Astrocyte of the cerebellum (primary cell): ENCODE results near the gene C1orf50.

Source experiments
- DNase-seq: peaks from one replicate; pipeline ENCODE4 v3.0.0-alpha.2; 2011; ENCODE audit warnings: low read depth
- H3K4me3 ChIP-seq: 2 replicates; pipeline ENCODE4 v1.5.1; 2011; ENCODE audit warnings: mild to moderate bottlenecking, low read depth, low read length, moderate library complexity
- CTCF ChIP-seq: IDR thresholded peaks from 2 replicates; pipeline ENCODE4 v1.5.1; 2012; ENCODE audit warnings: low read length, low read depth, moderate library complexity, mild to moderate bottlenecking; ENCODE audit errors: missing control alignments
- in situ Hi-C: cut with HindIII; loops from 2 replicates; pipeline ENCODE4 v1.10.0; 2017; ENCODE audit warnings: low sequenced_read_pairs

The C1orf50 gene

DNA sequence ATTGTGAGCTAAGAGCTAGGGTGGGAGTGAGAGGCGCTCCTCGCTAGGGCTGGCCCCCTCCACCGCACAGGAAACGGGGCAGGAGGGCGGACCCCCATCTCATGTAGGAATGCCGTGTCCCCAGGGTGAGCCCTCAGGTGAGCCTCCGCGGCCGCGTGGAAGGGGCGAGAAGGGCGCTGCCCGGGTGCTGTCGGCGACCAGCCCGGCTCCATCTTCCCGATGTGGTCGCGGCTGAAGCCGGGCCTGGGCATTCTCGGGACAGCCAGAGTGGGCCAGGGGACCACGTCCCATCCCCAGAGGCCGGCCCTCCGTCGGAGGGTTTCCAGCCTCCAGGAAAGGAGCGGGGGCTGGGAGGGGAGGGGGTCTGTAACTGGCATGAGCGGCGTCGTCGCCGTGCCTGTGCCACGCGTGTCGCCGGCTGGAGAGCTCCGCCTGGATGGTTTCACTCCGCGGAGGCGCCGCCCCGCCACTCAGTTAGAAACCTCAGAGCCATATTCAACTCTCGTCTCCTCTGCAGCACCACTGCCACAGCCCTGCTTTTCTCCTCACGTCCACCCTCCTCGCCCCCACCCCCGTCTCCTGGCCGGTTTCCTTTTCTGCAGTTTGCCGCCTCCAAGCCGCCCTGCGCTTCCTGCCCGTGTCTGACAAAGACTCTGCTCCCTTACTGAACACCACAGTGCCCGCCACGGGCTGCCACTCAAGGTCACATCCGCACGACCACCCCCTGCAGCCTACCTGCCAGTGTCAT is 18.1 kb downstream of the C1orf50 start, which contains the start of gene TMEM269:
Gene TMEM269, plus strand, starts transcription at position 46 of the 748 bp plus-strand sequence. CDS start 4,903 bp downstream, outside the sequence.
- H3K4me3 ChIP-seq = peak within 1 kb of the TSS; percentile 36
- DNase-seq = no peak
- TF ChIP-seq CTCF = no peak
- in situ Hi-C loops = no loop called here

- in situ Hi-C loops = no loop called here
- TF ChIP-seq CTCF = no peak
- no peak overlapping the region for H3K4me3 ChIP-seq
- no peak for DNase-seq
Observed at GRCh38 chr1:42786097-42786496, 19.0 kb downstream of the C1orf50 start.

GRCh38 chr1:42788021-42788420 is 21.0 kb downstream of the C1orf50 start:
- no peak for TF ChIP-seq CTCF
- in situ Hi-C loops = no loop called here
- DNase-seq = no peak
- no peak overlapping the region for H3K4me3 ChIP-seq

DNA sequence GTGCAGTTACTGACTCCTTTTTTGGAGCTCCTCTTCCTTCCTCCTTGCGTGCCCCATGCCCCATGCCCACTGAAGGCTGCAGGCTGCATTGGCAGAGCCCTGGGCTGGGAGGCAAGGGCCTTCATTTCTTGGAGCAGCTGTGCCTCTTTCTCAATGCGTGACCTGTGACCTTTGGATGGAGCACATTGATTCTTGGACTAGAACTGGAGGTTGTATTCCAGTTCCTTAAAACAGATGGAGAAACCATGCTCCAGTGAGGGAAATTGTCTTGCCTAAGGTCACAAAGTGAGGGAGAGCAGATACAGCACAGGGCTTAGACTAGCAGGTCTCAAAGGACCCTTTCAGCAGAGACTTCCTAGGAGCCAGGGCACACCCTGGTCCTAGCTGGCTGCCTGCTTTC is 26.8 kb downstream of the C1orf50 start:
- in situ Hi-C loops = no loop called here
- no peak for DNase-seq
- no peak for TF ChIP-seq CTCF
- no peak overlapping the region for H3K4me3 ChIP-seq

GRCh38 chr1:42797414-42797813 is 30.4 kb downstream of the C1orf50 start:
- in situ Hi-C loops = no loop called here
- DNase-seq = no peak
- no peak overlapping the region for H3K4me3 ChIP-seq
- TF ChIP-seq CTCF = no peak

- in situ Hi-C loops = no loop called here
- no peak for TF ChIP-seq CTCF
- H3K4me3 ChIP-seq = no peak overlapping the region
- DNase-seq = no peak
Observed at GRCh38 chr1:42797979-42798378, 30.9 kb downstream of the C1orf50 start.
